Thoracic aorta (tissue), 2 donors: ENCODE measurements around the gene RPTOR. TPM values are rescaled to one million over a fixed set of nuclear protein-coding genes. Genes with fewer than 3 reads are reported as not detected.

Source experiments
- ATAC-seq: fragments of 150-250 bp; one replicate; pipeline ENCODE4 v1.8.0; 2017; ENCODE audit warnings: low read depth; ENCODE audit not compliant: insufficient number of reproducible peaks, low FRiP score
- DNase-seq: peaks from one replicate; pipeline ENCODE4 v3.0.0-alpha.2; 2020; ENCODE audit warnings: low spot score
- H3K27ac ChIP-seq, 2 donors: fragments of 200-600 bp; sonication (generic); 1 replicate in 1 of 2; 2 replicates in 1 of 2; pipeline ENCODE4 v1.5.1; 2016; ENCODE audit warnings: mild to moderate bottlenecking in 2 of 2, moderate library complexity in 2 of 2
- H3K27me3 ChIP-seq: fragments of 200-600 bp; sonication (generic); replicated peaks from 2 replicates; pipeline ENCODE4 v1.6.0; 2016; ENCODE audit warnings: mild to moderate bottlenecking; ENCODE audit not compliant: insufficient read depth
- H3K36me3 ChIP-seq: fragments of 200-600 bp; sonication (generic); one replicate; pipeline ENCODE4 v1.5.1; 2016
- H3K4me1 ChIP-seq, 2 donors: fragments of 200-600 bp; sonication (generic); 1 replicate in 1 of 2; 2 replicates in 1 of 2; pipeline versions ENCODE4 v1.5.1 to v1.6.0; 2016; ENCODE audit warnings: low read depth in 2 of 2, mild to moderate bottlenecking in 1 of 2; ENCODE audit not compliant: control insufficient read depth in 1 of 2
- H3K4me3 ChIP-seq: fragments of 200-600 bp; sonication (generic); 2 replicates; pipeline ENCODE4 v1.5.1; 2016; ENCODE audit warnings: mild to moderate bottlenecking
- H3K9me3 ChIP-seq: fragments of 200-600 bp; sonication (generic); 2 replicates; pipeline ENCODE4 v1.5.1; 2016
- total RNA-seq, 2 donors: library from RNA; depleted of rRNA; stranded (reverse); fragments of >200 nt; gene quantifications; one replicate each; pipeline versions ENCODE4 v1.1.0 to v1.2.3, GENCODE V29; 2016
- TF ChIP-seq, protein P1 (sequence below): fragments of 200-600 bp; sonication (generic); IDR thresholded peaks from one replicate; pipeline ENCODE4 v1.5.1; 2019; ENCODE audit warnings: antibody characterized with exemption

Gene RPTOR
- total RNA-seq, 2 donors from 2014 or later, result 42.0 to 47.4 TPM

GRCh38 chr17:80709090-80709695, 164.6 kb downstream of the RPTOR start:
- Histone ChIP-seq H3K27me3 (no peaks in the 10 kb centered on the region), H3K4me1 (no peaks in the 10 kb centered on the region), H3K9me3 (no peaks in the 10 kb centered on the region), H3K4me3 (no peak overlapping the region), H3K36me3 (no peaks in the 10 kb centered on the region), H3K27ac (no peak overlapping the region)
- DNase-seq (no peak), ATAC-seq (no peak)
- TF ChIP-seq, protein P1, sequence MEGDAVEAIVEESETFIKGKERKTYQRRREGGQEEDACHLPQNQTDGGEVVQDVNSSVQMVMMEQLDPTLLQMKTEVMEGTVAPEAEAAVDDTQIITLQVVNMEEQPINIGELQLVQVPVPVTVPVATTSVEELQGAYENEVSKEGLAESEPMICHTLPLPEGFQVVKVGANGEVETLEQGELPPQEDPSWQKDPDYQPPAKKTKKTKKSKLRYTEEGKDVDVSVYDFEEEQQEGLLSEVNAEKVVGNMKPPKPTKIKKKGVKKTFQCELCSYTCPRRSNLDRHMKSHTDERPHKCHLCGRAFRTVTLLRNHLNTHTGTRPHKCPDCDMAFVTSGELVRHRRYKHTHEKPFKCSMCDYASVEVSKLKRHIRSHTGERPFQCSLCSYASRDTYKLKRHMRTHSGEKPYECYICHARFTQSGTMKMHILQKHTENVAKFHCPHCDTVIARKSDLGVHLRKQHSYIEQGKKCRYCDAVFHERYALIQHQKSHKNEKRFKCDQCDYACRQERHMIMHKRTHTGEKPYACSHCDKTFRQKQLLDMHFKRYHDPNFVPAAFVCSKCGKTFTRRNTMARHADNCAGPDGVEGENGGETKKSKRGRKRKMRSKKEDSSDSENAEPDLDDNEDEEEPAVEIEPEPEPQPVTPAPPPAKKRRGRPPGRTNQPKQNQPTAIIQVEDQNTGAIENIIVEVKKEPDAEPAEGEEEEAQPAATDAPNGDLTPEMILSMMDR, result no peak

DNA sequence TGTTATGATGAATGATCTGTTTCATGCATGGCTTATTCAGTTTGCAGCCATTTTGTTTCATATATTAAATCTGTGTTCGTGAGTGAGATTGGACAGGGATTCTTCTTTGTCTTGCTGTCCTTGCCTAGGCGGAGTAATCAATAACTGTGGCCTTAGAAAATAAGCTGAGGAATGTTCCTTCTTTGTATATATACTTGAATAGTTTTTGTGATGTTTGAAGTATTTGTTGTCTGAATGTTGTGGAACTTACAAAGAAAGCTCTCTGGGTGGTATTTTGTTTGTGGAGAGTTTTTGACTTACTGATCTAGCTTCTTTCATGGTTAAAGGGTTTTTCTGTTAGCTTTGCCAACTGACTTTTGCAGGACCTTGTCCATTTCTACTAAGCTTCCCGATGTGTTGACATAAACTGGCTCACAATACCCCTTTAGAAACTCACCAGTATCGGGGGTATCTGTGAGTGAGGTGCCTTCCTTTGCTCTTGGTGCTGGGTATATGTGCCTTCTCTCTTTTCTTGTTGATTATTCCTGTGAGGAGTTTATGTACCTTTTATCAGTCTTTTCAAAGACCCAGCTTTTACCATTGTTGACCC, 166.2 kb downstream of the RPTOR start:
- DNase-seq, result no peak

DNA sequence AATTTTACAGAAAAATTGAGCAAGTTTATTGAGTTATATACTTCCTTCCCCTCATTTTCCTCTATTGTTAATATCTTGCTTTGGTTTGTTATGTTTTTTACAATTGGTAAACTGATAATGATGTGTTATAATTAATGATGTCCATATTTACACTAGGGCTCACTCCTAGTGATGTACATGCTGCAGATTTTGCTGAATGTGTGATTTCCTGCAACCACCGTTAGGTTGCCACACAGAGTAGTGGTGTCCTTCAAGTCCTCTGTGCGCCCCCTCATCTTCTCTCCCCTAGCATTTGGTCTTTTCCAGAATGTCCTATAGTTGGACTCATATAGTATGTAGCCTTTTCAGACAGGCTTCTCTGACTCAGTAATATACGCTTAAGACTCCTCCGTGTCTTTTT, 167.5 kb downstream of the RPTOR start:
- H3K27me3 ChIP-seq, result no peaks in the 10 kb centered on the region
- no peaks in the 10 kb centered on the region for H3K36me3 ChIP-seq
- DNase-seq (no peak), ATAC-seq (no peak)
- TF ChIP-seq, protein P1, result no peak
- H3K4me3 ChIP-seq, result no peak overlapping the region
- no peaks in the 10 kb centered on the region for H3K4me1 ChIP-seq
- H3K27ac ChIP-seq, result no peak overlapping the region
- H3K9me3 ChIP-seq, result no peaks in the 10 kb centered on the region

More for the DNA sequence above, 166.2 kb downstream of the RPTOR start:
- Histone ChIP-seq H3K4me3 (no peak overlapping the region), H3K27me3 (no peaks in the 10 kb centered on the region), H3K4me1 (no peaks in the 10 kb centered on the region), H3K27ac (no peak overlapping the region), H3K9me3 (no peaks in the 10 kb centered on the region), H3K36me3 (no peaks in the 10 kb centered on the region)
- no peak for ATAC-seq
- TF ChIP-seq, protein P1, result no peak

DNA sequence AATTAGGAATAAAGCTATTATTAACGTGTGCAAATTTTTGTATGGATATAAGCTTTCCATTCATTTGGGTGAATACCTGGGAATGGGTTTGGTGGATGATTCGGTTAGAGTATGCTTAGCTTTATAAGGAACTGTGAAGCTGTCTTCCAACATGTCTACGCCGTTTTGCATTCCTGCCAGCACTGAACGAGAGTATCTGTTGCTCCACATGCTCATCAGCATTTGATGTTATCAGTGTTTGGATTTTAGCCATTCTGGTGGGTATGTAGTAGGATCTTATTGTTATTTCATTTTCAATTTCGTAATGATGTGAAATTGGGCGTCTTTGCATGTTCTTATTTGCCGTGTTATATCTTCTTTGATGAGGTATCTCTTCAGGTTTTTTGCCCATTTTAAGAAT, 168.0 kb downstream of the RPTOR start:
- Histone ChIP-seq H3K4me3 (no peak overlapping the region), H3K4me1 (no peaks in the 10 kb centered on the region), H3K9me3 (no peaks in the 10 kb centered on the region), H3K27ac (no peak overlapping the region), H3K36me3 (no peaks in the 10 kb centered on the region), H3K27me3 (no peaks in the 10 kb centered on the region)
- TF ChIP-seq, protein P1, result no peak
- DNase-seq (no peak), ATAC-seq (no peak)

- DNase-seq (no peak), ATAC-seq (no peak)
- no peaks in the 10 kb centered on the region for H3K9me3 ChIP-seq
- no peak overlapping the region for H3K4me3 ChIP-seq
- H3K36me3 ChIP-seq, result no peaks in the 10 kb centered on the region
- H3K27ac ChIP-seq, result no peak overlapping the region
- TF ChIP-seq, protein P1, result no peak
- no peaks in the 10 kb centered on the region for H3K27me3 ChIP-seq
- no peaks in the 10 kb centered on the region for H3K4me1 ChIP-seq
Measured at GRCh38 chr17:80716986-80717719, 172.5 kb downstream of the RPTOR start.
